Fibroblast of peridontal ligament (primary cell): Measurements from ENCODE around the gene SLC38A10.
A peak's percentile ranks its signal among the peaks of the same experiment; 100 is the strongest.

Source experiments
- DNase-seq: peaks from one replicate; pipeline ENCODE4 v3.0.0-alpha.2; 2010; ENCODE audit errors: extremely low read depth

Gene SLC38A10

DNA sequence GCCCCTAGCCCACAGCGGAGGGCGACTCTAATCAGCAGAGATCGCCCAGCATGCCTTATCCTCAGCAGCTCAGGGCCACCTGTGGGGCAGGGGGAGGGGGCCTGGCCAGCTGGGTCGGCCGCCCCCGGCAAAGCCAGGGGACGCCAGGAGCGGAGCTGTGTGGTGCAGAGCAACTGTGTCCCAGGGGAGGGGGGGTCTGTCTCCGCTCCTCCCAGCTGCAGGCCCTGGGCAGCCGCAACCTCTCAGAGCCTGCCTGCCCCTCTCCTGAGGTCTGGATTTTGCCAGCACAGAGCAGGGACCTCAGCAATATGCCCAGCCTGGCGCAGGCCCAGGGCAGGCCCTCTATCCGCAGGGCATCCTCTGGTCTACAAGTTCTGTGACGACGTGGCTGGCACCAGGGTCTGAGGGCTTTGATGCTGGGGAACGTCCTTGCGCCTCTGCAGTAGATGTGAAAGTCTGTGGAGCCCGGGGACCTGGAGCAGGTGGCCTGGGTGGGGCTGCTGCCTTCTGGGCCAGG, 36.5 kb upstream of the SLC38A10 start:
- DNase-seq, result no peak

DNA sequence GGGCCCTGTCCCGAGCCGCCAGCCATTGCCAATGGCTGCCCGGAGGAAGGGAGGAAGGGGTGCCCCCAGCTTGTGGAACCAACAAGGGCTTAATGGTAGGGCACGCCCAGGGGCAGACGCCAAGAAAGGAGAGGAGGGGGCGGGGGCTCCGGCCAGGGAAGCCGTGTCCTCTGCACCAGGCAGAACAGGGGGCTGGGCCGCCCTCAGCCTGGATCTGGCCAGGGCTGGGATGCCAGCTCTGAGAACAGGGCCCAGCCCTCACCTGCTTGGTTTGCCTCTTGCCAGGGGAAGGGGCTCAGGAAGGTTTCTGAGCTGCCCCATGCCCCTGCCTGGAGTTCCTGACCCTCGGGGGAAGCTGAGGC, 35.8 kb upstream of the SLC38A10 start:
- DNase-seq, result no peak

DNA sequence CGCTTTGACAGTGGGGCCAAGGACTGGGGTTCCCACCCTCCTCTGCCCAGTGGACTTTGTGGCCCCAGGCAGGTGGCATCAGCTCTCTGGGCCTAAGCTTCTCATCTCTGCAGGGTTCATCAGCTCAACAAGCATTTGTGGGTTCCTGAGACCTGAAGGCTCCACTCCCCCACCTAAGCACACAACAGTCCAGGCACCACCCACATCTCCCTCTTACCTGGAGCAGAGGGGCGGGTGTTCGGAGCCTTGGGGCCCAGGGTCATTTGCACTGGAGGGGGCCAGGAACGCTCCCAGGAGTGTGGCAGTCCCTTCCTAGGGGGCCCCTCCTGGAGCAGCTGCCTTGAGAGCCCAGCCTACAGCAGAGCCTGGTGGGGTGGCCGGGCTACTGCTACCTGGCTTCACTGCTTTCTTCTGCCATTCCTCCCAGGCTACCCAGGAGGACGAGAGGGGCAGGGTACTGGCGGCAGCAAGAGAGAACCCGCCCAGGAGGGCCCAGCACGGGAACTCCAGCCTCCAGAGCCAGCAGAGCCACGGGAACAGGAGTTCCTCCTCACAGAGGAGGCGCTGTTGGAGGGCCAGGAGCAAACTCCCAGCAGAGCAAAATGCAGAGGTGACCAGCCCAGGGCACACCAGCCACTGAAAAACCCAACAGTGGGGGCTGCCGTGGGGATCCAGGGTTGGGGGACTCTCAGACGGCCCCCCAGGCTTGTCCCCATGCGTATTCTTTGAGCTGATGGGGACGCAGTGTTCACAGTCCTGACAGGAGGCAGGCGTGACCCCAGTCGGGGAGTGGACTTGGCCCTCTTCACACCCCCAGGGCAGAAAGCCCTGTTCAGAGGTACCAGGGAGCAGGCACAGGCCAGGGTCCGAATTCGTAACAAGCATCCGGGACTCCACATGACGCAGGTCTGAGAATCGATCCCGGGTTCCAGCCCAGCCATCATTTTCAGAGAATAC, 35.1 kb upstream of the SLC38A10 start:
- no peak for DNase-seq

DNA sequence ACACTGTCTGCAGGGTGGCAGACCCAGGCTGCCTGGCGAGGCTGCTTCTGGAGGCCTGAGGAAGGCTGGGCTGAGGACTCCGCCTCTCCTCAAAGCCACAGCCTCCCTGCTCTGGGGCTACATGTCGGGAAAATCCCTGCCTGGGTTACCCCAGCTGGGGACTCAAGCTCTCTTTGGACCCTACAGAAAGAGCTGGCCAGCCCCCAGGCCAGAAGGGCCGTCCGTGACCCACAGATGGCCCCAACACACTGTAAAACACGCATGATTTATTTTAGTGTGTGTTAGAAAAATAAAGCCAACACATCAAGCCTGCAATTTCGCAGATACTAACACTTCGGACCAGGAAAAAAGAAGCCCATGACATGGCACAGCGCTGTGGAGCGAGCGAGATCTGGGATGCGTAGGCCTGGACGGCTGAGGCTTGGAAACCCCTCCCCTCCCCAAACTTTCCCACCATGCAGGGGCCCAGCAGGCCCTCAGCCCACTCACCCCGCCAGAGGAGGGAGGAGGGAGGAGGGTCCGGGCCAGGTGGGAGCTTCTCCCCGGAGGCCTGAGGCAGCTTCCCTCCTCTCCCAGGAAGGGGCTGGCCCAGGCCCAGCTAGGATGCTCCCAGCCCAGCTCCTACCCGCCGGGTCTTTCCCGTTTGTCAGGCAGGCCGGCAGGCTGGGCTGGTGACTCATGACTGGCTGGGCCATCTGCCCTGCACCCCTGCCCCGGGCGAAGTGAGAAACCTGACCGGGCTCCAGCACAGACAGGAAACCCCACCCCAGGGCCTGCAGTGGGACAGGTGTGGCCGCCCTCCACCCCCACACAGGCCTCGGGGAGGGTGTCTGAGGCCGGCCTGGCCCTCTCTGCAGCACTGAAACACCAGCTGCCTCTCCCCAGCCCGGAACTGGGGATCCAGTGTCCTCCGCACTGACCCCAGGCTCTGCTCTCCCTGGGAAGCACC, 34.1 kb upstream of the SLC38A10 start:
- DNase-seq, result peak; percentile 66

DNA sequence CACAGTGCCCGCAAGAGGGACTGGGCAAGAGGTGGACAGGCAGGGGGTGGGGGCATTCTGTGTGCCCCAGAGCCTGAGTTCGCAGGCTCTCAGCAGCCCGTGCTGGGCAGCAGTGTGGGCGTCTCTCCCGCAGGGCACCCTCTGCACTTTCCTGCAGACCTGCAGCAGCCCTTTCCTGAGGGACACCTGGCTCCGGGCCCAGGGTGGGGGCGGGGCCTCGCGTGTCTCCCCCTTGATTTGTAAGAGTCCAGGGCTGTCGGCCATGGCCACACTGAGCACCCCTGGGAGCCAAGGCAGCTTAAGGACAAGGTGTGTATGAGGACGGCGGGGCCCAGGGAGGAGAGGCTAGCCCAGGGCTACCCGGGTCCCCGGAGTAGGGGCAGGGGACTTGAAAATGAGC, 33.4 kb upstream of the SLC38A10 start:
- no peak for DNase-seq

DNA sequence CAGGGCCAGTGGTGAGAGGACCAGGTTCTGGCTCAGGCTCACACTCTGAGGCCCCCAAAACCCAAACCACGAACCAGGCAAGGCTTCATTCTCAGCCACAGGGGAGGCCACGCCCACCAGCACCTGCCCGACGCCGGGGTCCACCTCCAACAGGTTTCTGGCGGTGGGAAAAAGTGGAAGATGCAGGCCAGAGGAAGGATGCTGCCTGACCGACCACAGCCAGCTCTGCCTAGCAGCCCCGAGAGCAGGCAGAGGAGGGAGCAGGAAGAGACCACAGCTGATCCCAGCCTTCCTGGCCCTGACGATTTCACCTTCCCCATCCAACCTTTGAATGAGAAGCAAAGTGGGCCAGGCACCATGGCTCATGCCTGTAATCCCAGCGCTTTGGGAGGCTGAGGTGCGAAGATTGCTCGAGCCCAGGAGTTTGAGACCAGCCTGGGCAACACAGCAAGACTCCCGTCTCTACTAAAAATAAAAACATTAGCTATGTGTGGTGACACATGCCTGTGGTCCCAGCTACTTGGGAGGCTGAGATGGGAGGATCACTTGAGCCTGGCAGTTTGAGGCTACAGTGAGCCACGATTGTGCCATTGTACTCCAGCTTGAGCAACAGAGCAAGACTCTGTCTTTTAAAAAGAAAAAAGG, 30.7 kb upstream of the SLC38A10 start:
- DNase-seq, result no peak

DNA sequence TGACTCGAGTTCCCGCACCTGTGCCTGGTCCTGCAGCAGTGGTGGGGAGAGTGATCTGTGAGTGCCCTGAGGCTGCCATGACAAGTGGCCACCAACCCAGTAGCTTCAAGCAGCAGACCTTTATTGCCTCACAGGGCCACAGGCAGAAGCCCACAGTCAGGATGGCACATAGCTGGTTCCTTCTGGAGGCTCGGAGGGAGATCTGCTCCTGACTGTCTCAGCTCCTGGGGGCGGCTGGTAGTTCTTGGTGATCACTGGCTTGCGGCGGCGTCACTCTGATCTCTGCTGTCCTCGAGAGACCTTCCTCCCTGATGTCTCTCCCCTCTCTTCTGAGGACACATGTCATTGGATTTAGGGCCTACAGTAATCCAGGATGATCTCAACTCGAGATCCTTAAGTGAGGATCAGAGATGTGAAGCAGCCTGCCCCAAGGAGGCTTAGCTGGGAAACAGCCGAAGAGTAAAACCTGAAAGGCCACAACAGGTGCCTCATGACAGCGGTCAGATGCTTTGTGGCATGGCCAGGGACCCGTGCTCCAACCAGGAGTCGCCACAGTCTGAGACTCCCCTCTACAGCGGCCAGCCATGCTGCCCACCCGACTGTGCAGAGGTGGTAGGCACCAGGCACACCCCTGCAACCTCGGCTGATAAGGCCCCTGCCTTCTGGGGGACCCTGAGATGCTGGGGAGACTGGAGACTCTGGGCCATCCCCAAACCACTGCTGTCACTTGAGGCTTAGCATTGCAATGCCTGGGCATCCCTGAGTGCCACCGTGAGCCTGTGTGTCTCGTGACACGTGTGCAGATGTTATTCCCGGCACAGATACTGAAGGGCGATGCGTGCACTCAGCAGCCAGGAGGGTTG, 30.0 kb upstream of the SLC38A10 start:
- DNase-seq, result no peak

DNA sequence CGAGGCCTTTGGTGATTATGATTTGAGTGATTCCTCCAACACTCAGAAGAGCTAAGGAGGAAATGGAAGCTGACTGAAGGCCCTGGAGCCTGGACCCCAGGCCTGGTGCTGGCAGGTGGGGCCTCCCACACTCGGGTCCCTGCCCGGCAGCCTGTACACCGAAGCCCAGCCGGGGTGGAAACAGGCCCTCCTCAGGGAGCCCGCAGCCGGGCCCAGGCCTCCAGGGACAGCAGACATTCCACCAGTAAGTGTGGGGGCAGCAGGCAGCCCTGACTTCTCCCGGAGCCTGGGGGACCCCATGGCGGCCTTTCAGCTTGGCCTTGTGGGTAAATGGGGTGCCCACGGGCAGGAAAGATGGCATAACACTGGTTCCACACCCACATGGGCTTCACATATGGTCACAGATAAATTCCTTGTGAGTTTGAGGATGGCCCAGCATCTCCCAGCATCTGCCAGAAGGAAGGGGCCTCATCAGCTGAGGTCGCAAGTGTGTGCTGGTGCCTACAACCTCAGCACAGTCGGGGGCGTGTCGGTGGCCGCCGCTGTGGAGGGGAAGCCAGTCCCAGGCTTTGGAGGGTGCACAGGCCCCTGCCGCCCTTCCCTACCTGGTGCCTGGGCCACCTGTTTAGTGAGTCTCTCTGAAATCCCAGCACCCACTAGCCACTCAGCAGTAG, 29.2 kb upstream of the SLC38A10 start:
- no peak for DNase-seq

DNA sequence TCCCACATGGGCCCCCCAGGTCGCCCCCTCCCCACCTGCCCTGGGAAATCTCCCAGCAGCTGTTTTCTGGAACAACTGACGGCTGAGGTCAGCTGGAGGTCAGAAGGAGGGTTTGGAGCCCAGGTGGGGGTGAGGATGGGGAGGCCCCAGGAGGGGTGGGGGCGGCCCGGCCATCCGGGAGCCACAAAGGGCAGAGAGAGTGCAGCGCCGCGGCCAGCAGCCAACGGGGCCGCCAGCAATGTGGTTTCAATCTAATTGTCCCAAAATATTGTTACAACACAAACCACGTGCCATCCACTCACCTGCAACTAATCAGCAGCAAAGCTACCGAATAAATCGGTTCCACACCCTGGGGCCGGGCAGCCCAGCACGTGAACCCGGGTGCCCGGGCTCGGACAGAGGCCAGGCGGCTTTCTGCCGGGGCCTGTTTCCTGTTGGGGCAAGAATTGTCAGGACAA, 28.3 kb upstream of the SLC38A10 start:
- DNase-seq, result peak; percentile 54

DNA sequence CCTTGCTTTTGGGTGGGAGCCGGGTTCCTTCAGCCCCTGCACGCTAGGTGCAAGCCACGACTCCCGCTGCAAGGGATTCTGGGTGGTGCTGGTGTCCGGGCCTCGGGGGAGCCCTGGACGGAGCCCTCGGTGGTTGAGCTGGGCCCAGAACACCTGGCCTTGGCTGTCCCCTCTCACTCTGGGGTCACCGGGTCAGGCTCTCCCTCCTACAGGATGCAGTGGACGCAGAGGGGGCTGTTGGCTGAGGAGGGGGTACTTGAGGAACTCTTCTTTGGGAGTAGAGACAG, 27.9 kb upstream of the SLC38A10 start:
- no peak for DNase-seq

DNA sequence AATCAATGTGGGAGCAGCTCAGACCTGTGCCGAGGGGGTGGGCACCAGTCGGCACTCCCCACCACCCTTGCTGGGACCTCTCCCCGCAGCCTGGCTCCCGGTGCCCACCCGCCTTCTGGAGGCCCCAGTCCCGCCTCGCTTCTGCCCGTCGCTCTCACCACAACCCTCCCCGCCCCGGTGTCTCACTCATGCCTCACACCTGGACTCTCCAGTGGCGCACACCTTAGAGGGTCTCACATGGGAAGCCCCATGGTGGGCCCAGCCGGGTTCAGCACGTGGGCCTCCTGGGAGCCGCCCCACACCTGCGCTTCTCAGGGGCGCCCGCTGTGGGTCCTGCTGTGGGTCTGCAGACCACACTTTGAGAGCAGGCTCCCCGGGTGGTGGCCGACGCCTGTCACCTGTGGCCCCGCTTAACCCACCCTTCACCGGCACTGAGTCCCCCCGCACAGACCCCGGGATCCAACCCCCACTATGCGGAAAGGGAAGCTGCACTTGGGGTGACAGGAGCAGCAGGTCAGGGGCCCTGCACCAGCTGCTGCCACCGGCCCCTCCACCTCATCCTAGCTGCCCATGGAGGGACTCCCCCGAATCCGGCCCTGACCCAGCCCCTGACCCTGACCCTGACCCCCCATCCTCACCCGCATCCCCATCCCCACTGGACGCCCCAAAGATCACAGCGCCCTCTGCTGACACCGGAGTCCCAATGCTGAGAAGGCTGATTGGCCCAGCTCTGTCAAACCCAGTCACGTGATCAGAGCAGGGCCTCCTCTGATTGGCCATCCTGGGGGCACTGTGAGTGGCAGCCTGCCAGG, 27.4 kb upstream of the SLC38A10 start:
- DNase-seq, result no peak

DNA sequence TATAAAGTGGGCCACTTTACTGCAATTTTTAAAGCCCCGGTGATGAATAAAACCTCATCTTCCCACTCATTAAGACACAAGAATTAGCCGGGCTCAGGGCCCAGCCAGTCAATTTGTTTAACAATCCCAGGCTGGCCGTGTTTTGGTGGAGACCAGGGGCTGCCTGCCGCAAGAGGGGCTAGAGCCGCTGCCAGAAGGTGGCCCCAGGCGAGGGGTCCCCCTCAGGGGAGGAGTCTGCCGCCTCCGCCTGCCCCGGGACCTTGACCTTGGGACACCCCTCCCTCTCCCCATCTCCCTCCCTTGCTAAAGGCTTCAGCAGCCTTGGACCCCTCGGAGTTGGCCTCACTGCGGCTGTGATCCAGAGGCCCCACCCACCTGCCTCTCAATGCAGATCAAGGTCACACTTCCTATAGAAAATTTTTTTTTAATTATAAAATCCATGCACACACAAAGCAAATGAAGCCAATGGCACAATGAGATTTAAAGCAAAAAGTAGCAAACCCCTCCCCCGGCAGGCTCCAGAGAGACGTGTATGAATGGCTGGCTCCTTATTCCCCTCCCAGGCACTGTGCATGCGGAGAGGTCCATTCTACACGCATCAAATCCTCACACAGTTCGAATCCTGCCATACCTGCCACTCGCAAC, 23.0 kb upstream of the SLC38A10 start:
- no peak for DNase-seq

DNA sequence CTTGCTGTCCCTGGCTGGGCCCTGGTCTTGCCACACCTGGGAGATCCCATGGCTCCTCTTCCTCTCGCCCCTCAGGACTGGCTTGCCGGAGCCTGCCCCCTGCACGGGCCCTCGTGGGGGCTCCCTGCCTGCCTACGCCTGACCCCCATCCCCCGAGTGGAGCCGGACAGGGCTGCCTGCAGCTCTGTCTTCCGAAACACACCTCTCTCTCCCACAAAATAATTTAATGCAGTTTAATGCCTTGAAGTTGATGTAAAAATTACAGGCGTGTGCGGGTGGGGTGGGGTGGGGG, 22.4 kb upstream of the SLC38A10 start:
- DNase-seq, result no peak

DNA sequence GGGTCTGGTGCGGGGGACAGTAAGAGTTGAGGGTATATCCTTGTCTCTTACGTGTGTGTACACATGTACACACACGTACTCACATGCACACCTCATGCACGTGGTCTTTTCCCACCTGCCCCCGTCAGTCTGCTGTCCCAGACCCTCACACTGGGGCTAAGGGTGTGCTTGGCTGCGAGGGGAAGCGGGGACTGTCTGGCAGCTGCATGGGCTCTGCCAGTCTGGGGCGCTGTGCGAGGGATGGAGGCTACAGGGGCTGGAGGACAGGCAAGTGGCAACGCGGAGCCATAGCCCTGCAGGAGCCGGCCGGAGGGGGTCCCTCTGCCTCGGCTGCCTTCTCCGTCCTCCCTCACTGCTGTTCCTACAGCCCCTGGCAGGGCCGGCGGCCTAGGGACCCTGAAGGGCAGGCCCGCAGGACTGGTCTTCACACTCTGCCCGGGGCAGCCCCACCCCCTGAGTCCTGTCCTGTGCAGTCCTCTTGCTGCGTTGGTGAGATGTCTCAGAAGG, 20.8 kb upstream of the SLC38A10 start:
- DNase-seq, result no peak

DNA sequence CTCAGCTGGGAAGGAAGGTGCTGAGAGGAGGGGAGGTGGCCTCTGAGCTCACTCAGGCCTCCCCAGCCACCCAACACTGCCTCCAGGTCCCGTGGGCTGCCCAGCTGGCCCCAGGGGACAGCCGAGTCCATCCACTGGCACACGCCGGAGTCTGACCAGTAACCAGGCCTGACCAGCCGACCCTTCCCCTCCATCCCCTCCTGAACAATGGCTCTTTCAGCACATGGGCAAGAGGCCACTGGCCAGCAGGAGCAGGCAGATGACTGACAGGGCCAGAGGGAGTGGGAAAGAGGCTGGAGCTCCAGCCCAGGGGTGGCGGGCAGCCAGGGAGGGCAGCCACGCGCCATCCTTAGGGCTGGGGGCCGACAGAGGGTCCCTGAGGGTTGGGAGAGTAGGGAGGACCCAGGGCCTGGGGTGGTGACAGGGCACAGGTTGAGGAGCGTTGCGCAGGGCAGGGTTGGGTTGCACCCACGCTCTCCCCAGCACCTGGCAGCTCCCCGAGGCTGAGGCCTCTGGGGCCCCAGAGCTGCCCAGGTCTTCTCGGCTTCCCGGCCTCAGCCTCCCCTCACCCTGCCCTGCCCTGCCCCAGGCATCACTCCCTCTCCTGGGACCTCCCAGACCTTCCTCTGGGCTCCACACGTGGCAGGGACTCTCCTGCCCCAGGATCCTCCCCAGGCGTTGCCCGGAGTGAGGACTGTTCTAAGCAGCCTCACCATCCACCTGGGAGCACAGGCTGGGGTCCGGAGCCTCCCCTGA, 20.2 kb upstream of the SLC38A10 start:
- DNase-seq, result no peak

DNA sequence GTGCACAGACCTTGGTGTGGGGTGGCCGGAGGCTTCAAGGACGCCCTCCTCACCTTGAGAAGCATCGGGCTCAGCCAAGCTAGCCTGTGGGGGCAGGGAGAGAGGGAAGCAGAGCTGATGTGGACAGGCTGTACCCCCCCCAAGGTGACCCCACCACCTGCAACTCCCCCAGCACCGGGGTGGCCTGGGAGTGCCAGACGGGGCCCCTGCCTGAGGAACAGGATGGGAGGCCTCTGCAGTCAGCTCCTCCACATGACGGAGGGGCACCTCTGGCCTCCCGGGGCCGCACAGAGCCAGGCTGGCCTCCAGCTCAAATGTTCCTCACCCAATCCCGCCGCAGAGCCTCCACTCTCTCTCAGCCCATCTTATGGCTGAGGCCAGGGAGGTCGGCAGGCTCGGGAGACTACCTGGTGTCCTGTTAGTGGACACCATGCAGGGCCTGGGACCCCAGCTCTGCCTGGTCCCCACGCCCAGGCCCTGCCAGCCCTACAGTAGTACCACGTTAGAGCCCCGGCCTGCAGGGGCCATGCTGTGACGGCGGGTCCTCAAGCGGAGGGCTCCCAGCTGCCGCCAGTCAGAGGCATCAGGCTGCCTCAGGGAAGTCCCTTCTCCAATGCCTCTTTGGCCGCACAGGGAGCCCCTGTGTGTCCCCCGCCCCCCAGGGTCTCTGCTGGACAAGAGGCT, 19.4 kb upstream of the SLC38A10 start:
- DNase-seq, result no peak

DNA sequence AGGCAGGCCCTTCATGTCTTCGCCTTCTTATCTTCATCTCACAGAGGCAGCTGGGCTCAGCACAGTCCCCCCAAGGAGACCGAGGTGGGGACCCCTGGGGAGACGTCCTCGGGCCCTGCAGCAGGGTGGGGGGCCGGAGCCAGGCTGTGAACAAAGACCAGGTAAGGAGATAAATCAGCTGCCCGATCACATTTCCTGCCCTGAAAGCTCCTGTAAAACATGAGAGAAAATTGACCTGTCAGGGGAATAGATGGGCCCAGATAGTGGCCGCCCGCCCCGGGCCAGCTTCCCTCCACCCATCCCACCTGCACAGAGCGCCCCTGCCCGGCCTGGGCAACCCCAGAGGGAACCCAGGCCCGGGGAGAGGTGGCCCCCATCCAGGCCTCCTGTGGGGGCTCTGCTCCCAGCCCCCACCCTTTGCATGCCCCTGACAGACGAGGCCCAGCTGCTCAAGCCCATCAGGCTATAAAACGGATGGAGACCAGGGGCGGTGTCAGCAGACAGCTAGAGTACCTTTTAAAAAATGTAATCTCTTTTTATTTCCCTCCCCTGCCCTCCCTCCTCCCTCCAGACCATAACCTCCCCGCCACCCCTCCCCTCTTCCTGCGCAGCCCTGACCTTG, 18.8 kb upstream of the SLC38A10 start:
- no peak for DNase-seq
